ENCODE measurements around the gene TSPAN9.

DNA sequence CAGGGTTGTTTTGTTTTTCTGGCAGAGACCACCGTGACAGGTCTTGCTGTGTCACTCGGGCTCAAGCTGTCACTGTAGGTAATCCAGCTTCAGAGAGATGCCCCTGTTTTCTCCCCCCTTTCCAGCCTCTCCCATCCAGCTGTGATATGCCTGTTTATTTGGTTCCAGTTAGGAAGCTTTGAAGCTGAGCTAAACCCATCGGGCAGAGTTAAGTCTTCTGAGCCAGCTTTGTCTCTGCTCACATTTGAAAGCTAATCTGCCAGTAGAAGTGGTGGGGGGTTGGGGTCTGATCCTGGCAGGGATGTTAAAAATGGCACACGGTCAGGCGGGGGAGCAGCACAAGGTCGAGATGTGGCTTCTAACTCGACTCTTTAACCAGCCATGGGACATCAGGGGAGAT is 130.0 kb downstream of the TSPAN9 start:
- TF ChIP-seq POLR2AphosphoS5 (IDR thresholded peaks at IDR 0.05) (no peak), POLR2A (IDR thresholded peaks at IDR 0.05; ENCODE audit: low read depth) (no peak)
- TF ChIP-seq, protein P1, sequence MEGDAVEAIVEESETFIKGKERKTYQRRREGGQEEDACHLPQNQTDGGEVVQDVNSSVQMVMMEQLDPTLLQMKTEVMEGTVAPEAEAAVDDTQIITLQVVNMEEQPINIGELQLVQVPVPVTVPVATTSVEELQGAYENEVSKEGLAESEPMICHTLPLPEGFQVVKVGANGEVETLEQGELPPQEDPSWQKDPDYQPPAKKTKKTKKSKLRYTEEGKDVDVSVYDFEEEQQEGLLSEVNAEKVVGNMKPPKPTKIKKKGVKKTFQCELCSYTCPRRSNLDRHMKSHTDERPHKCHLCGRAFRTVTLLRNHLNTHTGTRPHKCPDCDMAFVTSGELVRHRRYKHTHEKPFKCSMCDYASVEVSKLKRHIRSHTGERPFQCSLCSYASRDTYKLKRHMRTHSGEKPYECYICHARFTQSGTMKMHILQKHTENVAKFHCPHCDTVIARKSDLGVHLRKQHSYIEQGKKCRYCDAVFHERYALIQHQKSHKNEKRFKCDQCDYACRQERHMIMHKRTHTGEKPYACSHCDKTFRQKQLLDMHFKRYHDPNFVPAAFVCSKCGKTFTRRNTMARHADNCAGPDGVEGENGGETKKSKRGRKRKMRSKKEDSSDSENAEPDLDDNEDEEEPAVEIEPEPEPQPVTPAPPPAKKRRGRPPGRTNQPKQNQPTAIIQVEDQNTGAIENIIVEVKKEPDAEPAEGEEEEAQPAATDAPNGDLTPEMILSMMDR (IDR thresholded peaks at IDR 0.05) = no peak
